ENCODE measurements around the gene MAPK13. TPM values are rescaled to one million over a fixed set of nuclear protein-coding genes. Genes with fewer than 3 reads are reported as not detected.
"Not testable (repeated sequence)": the region's sequence is repeated elsewhere in the genome, so short reads cannot be mapped to it uniquely, and the experiment has no call there.

Gene MAPK13
- total RNA-seq, 6 experiments from 2014 or later = 5.7 to 12.4 (median 6.5) TPM

DNA sequence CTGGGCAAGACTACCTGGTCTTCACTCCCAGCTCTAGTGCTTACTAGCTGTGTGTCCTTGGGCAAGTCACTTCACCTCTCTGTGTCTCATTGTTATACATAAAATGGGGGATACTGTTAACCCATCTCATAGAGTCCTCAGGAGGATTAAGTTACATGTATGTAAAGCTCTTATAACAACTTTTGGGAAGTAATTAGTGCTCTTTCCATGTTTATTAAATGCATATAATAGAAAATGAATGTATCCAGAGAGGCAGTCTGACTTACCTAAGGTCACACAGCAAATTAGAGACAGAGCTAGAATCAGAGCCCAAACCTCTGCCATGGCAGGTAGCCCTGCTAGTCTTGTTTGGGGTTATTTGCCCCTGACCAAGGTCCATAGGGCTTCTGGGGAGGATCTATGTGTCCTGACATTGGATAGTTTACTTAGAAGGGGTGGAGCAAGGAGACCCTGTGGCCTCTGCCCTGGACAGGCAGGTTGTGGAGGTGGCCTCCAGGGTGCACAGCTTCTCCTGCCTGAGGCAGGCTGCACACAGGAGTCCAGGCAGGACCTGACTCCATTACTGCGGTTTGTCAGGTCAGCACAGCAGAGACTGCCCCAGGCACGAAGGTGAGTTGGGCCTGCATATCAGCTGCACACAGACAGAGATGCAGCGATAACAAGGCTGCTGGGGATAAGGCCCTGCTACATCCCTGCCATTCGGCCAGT lies 8.4 kb upstream of the MAPK13 start:
- Mint-ChIP-seq H3K4me1 (ENCODE audit: low read depth) (peaks cover 48% of the 10 kb centered on the region), H3K36me3 (ENCODE audit: low read depth) (0 out of 2 replicates have a peak, but pooled peaks cover 4% of the 10 kb centered on the region), H3K9me3 (no peaks in the 10 kb centered on the region), H3K27ac (no peak overlapping the region), H3K27me3 (ENCODE audit: insufficient read depth) (peaks cover 2% of the 10 kb centered on the region), H3K4me3 (no peak overlapping the region)
- DNase-seq = no peak
- TF ChIP-seq CTCF (IDR thresholded peaks at IDR 0.05) = no peak

DNA sequence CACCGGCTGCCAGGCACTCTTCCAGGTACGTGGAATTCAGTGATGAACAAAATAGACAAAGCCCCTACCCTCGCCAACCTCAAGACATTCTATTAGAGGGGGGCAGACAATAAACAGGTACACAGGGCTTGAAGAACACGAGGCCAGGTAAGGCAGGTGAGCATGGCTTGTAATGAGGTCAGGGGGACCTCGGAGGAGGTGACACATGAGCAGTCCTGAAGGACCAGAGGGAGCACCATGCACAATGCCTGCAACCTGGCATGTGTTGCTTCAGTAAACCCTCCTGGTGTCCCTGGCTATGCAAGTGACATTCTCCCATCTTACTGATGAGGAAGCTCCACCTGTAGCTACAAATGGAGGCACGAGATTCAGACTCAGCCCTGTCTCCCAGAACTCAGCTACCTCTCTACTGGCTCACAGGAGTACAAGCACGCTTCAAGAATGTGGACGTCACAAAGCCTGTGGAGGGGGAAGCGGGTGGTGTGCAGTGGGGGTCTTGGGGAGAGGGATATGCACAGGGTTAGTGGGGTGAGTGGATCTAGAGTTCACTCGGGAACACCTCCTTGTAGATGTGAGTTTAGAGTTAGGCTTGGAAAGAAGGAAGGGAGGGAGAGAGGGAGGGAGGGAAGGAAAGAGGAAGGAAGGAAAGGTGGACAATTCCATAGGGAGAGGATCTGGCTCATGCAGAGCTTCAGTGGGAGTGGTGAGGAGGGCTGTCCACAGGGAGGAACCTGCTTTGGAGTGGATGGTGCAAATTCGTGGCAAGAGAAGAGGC lies 7.6 kb upstream of the MAPK13 start:
- Mint-ChIP-seq H3K9me3 (no peaks in the 10 kb centered on the region), H3K36me3 (ENCODE audit: low read depth) (0 out of 2 replicates have a peak, but pooled peaks cover 4% of the 10 kb centered on the region), H3K4me3 (no peak overlapping the region), H3K4me1 (ENCODE audit: low read depth) (peaks cover 56% of the 10 kb centered on the region), H3K27ac (no peak overlapping the region), H3K27me3 (ENCODE audit: insufficient read depth) (peaks cover 2% of the 10 kb centered on the region)
- TF ChIP-seq CTCF (IDR thresholded peaks at IDR 0.05) = no peak
- no peak for DNase-seq

DNA sequence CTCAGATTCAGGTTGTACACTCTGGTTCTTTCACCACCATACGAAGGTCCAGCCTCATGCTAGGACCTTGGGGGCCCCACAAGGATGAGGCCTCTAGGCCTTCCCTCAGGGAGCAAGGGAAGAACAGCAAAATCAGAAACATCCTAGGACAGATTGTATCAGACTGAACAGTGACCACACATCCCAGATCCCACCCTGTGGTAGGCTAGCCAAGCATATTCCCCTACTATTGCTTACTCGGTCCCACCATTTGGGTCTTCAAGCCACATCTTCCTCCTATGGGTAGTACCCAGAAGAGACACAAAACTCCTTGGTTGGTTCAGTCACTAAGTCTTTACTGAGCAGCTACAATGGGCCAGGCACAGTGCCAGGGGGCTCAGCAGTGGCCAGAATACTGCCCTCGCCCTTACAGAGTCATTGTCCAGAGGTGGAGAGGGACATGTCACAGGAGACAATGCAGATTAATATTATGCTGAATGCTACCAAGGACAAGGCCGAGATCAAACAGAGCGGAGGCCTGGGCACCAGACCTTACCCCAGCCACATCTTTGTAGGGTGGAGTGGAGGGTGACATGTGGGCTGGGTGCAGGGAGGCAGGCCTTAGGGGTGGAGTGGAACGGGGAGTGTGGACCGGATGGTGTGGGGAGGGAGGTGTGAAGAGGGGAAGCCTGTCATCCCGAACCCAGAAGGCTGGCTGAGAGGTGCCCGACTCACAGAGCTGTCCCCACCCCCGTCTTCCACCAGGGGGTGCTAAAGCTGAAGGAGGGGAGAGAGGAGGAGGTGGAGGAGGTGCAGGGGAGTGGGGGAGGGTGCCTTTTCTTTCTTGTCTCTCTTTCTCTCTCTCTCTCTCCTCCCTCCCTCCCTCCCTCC lies 6.8 kb upstream of the MAPK13 start:
- TF ChIP-seq CTCF (IDR thresholded peaks at IDR 0.05) = peak; percentile 82
- Mint-ChIP-seq H3K36me3 (ENCODE audit: low read depth) (0 out of 2 replicates have a peak, but pooled peaks cover 4% of the 10 kb centered on the region), H3K9me3 (no peaks in the 10 kb centered on the region), H3K27me3 (ENCODE audit: insufficient read depth) (peaks cover 2% of the 10 kb centered on the region), H3K27ac (peak overlapping the region; percentile 45), H3K4me1 (ENCODE audit: low read depth) (peaks cover 64% of the 10 kb centered on the region), H3K4me3 (no peak overlapping the region)
- DNase-seq = peak; percentile 69

DNA sequence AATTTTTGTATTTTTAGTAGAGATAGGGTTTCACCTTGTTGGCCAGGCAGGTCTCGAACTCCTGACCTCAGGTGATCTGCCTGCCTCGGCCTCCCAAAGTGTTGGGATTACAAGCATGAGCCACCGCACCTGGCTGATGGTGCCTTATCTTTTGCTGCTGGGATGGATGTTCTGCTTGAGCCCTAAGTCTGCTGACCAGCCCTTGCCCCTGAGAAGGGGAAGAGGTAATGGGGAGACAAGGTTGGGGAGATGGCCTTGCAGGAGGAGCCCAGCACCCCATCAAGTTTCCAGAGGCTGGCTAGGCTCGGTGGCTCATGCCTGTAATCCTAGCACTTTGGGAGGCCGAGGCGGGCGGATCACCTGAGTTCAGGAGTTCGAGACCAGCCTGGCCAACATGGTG lies 6.0 kb upstream of the MAPK13 start:
- not testable (repeated sequence) for H3K27me3 Mint-ChIP-seq (ENCODE audit: insufficient read depth); H3K4me3 Mint-ChIP-seq; H3K9me3 Mint-ChIP-seq; H3K27ac Mint-ChIP-seq; DNase-seq; H3K36me3 Mint-ChIP-seq (ENCODE audit: low read depth)
- H3K4me1 Mint-ChIP-seq (ENCODE audit: low read depth) = peaks cover 64% of the 10 kb centered on the region

- peaks cover 69% of the 10 kb centered on the region for H3K4me1 Mint-ChIP-seq (ENCODE audit: low read depth)
- H3K4me3 Mint-ChIP-seq = no peak overlapping the region
- no peaks in the 10 kb centered on the region for H3K9me3 Mint-ChIP-seq
- no peaks in the 10 kb centered on the region; the same call in 1 of the 2 replicates for H3K27me3 Mint-ChIP-seq (ENCODE audit: insufficient read depth)
- 0 out of 2 replicates have a peak, but pooled peaks cover 4% of the 10 kb centered on the region for H3K36me3 Mint-ChIP-seq (ENCODE audit: low read depth)
- TF ChIP-seq CTCF (IDR thresholded peaks at IDR 0.05) = no peak
- H3K27ac Mint-ChIP-seq = no peak overlapping the region
- DNase-seq = no peak
These were observed 5.4 kb upstream of the MAPK13 start for GRCh38 chr6:36124881-36125280.
